IMR-90 (cell line): ENCODE data around the gene ATP23. TPM values are rescaled to one million over a fixed set of nuclear protein-coding genes. Genes with fewer than 3 reads are reported as not detected.

Experiments
- ATAC-seq: fragments of 200-7000 bp; cut with Tn5 transposase; 2 replicates; pipeline ENCODE4 v1.9.1; 2020; ENCODE audit warnings: low read depth, mild to moderate bottlenecking, moderate library complexity
- BruUV-seq: library from RNA; stranded (reverse); fragments of 400-500 nt; replicated peaks from 2 replicates; lab custom pipeline; 2021; lab: Mats Ljungman, UMichigan
- CTCF ChIA-PET: fragments of 300-600 bp; formaldehyde crosslinking; extraction: SDS; loops from one replicate; lab custom pipeline; 2021; ENCODE audit warnings: antibody characterized with exemption; lab: Yijun Ruan, JAX
- POLR2A ChIA-PET: fragments of 300-600 bp; sonication (Branson Sonifier 250); formaldehyde crosslinking; loops from one replicate; lab custom pipeline; 2022; ENCODE audit warnings: antibody characterized with exemption; ENCODE audit not compliant: unreplicated experiment; lab: Charles Lee
- DNase-seq: peaks from one replicate; pipeline ENCODE4 v3.0.0; 2013
- H2AFZ ChIP-seq: replicated peaks from 2 replicates; pipeline ENCODE3; 2013; ENCODE audit warnings: low read length, mild to moderate bottlenecking; ENCODE audit not compliant: poor library complexity
- H2AK5ac ChIP-seq: 2 replicates; pipeline ENCODE4 v1.6.1; 2013; ENCODE audit warnings: low read depth, low read length, inconsistent platforms
- H2AK9ac ChIP-seq: replicated peaks from 2 replicates; pipeline ENCODE3; 2013; ENCODE audit warnings: mild to moderate bottlenecking, low read depth, low read length, moderate library complexity; ENCODE audit not compliant: poor library complexity
- H2BK120ac ChIP-seq: 2 replicates; pipeline ENCODE4 v1.6.1; 2013; ENCODE audit warnings: low read depth, low read length, inconsistent platforms
- H2BK15ac ChIP-seq: 3 replicates; pipeline ENCODE4 v1.6.1; 2013; ENCODE audit warnings: low read depth, low read length, inconsistent platforms
- H2BK20ac ChIP-seq: 2 replicates; pipeline ENCODE4 v1.6.1; 2013; ENCODE audit warnings: low read depth, mild to moderate bottlenecking, inconsistent platforms, low read length, moderate library complexity
- H2BK5ac ChIP-seq: 2 replicates; pipeline ENCODE4 v1.6.1; 2013; ENCODE audit warnings: mild to moderate bottlenecking, low read depth, low read length, inconsistent platforms; ENCODE audit not compliant: poor library complexity, severe bottlenecking
- H3K14ac ChIP-seq: replicated peaks from 2 replicates; pipeline ENCODE4 v1.6.1; 2013; ENCODE audit warnings: low read depth, low read length, inconsistent platforms
- H3K18ac ChIP-seq: 2 replicates; pipeline ENCODE4 v1.6.1; 2013; ENCODE audit warnings: low read depth, low read length, control low read depth
- H3K23ac ChIP-seq: 2 replicates; pipeline ENCODE4 v1.6.1; 2013; ENCODE audit warnings: low read depth, low read length, inconsistent platforms
- H3K27ac ChIP-seq: 2 replicates; pipeline ENCODE4 v1.5.1; 2013; ENCODE audit warnings: mild to moderate bottlenecking, control low read depth, low read length; ENCODE audit not compliant: insufficient read depth
- H3K27me3 ChIP-seq: 2 replicates; pipeline ENCODE4 v1.6.1; 2013; ENCODE audit warnings: low read length; ENCODE audit not compliant: control insufficient read depth, insufficient read depth
- H3K36me3 ChIP-seq: 2 replicates; pipeline ENCODE4 v1.6.1; 2013; ENCODE audit warnings: low read length, mixed read lengths; ENCODE audit not compliant: control insufficient read depth, insufficient read depth
- H3K4ac ChIP-seq: 2 replicates; pipeline ENCODE4 v1.6.1; 2013; ENCODE audit warnings: low read depth, low read length, inconsistent platforms
- H3K4me1 ChIP-seq: 2 replicates; pipeline ENCODE4 v1.6.1; 2013; ENCODE audit warnings: low read length, mixed read lengths; ENCODE audit not compliant: control insufficient read depth, insufficient read depth
- H3K4me2 ChIP-seq: 2 replicates; pipeline ENCODE4 v1.6.1; 2013; ENCODE audit warnings: low read depth, mild to moderate bottlenecking, control low read depth, low read length, moderate library complexity
- H3K4me3 ChIP-seq: 2 replicates; pipeline ENCODE4 v1.5.1; 2013; ENCODE audit warnings: low read depth, mild to moderate bottlenecking, control low read depth, low read length, moderate library complexity; ENCODE audit not compliant: insufficient read depth
- H3K56ac ChIP-seq: 2 replicates; pipeline ENCODE4 v1.6.1; 2013; ENCODE audit warnings: low read length, inconsistent platforms; ENCODE audit not compliant: insufficient read depth; ENCODE audit errors: extremely low read depth
- H3K79me1 ChIP-seq, 2 experiments: 2 replicates each; pipeline ENCODE4 v1.6.1; 2013; ENCODE audit warnings: low read length in 2 of 2, inconsistent platforms in 1 of 2, low read depth in 1 of 2
- H3K9ac ChIP-seq: 2 replicates; pipeline ENCODE4 v1.6.1; 2013; ENCODE audit warnings: low read depth, low read length, control low read depth
- H3K9me1 ChIP-seq: 2 replicates; pipeline ENCODE4 v1.6.1; 2013; ENCODE audit warnings: low read length, inconsistent platforms; ENCODE audit not compliant: insufficient read depth
- H3K9me3 ChIP-seq: 2 replicates; pipeline ENCODE4 v1.6.1; 2013; ENCODE audit warnings: low read length; ENCODE audit not compliant: control insufficient read depth, insufficient read depth
- H4K20me1 ChIP-seq: 2 replicates; pipeline ENCODE4 v1.6.1; 2013; ENCODE audit warnings: low read length, inconsistent platforms; ENCODE audit not compliant: insufficient read depth
- H4K5ac ChIP-seq: 2 replicates; pipeline ENCODE4 v1.6.1; 2013; ENCODE audit warnings: mild to moderate bottlenecking, low read depth, low read length, control low read depth
- H4K8ac ChIP-seq, 2 experiments: 2 replicates each; pipeline ENCODE4 v1.6.1; 2013; ENCODE audit warnings: low read depth in 2 of 2, low read length in 2 of 2, control low read depth in 1 of 2, inconsistent platforms in 1 of 2
- H4K91ac ChIP-seq: 2 replicates; pipeline ENCODE4 v1.6.1; 2013; ENCODE audit warnings: low read depth, low read length, inconsistent platforms; ENCODE audit not compliant: insufficient read depth
- NFE2L2 ChIP-seq: fragments of 150-350 bp; IDR thresholded peaks from 2 replicates; pipeline ENCODE4 v1.6.1; 2016; ENCODE audit warnings: low read depth, mild to moderate bottlenecking, low read length
- POLR2A ChIP-seq: IDR thresholded peaks from 2 replicates; pipeline ENCODE4 v1.6.1; 2012; ENCODE audit warnings: mild to moderate bottlenecking, low read depth, low read length
- RCOR1 ChIP-seq: IDR thresholded peaks from 2 replicates; pipeline ENCODE4 v1.6.1; 2012; ENCODE audit warnings: mild to moderate bottlenecking, low read length, improper control_type of control experiment; ENCODE audit not compliant: insufficient replicate concordance
- WGBS, 2 experiments: methylation state at CpG; one replicate each; pipeline versions ENCODE4 v1.1.5 to v1.1.7; 2013; ENCODE audit warnings: missing lambda C conversion rate in 2 of 2; ENCODE audit not compliant: insufficient read length in 1 of 2; ENCODE audit errors: extremely low coverage in 2 of 2; 5-methylcytosine and 5-hydroxymethylcytosine counted together
- dilution Hi-C: fragments of 300-500 bp; cut with HindIII; formaldehyde crosslinking; loops from one replicate; pipeline ENCODE4 v1.14.3; 2018; ENCODE audit warnings: low sequenced_read_pairs; ENCODE audit not compliant: unreplicated experiment
- in situ Hi-C: fragments of 300-500 bp; cut with MboI; formaldehyde crosslinking; loops from 3 replicates; pipeline ENCODE4 v1.14.3; 2019; ENCODE audit warnings: low sequenced_read_pairs, inconsistent platforms, mixed read lengths
- intact Hi-C: fragments of 100-400 bp; cut with micrococcal nuclease; formaldehyde crosslinking; loops from 2 replicates; pipeline ENCODE4 v1.10.0; 2022
- polyA plus RNA-seq, 3 experiments: library from polyadenylated mRNA; depleted of rRNA; stranded (reverse); fragments of >200 nt; gene quantifications; 2 replicates each; pipeline ENCODE4 v1.2.3, GENCODE V29; 2012; ENCODE audit warnings: low replicate concordance in 1 of 3
- total RNA-seq: library from RNA; depleted of rRNA; stranded (reverse); fragments of >200 nt; gene quantifications from 2 replicates; pipeline ENCODE4 v1.2.3, GENCODE V29; 2012
- TF ChIP-seq, protein P1 (sequence below): fragments of 150-350 bp; IDR thresholded peaks from 2 replicates; pipeline ENCODE4 v1.6.1; 2016; ENCODE audit warnings: low read depth, mild to moderate bottlenecking, low read length, moderate library complexity, borderline replicate concordance

Gene ATP23
- total and polyA plus RNA-seq, 2 of the 4 experiments (the other 2 are of a cell fraction) = 6.4 to 7.2 TPM

DNA sequence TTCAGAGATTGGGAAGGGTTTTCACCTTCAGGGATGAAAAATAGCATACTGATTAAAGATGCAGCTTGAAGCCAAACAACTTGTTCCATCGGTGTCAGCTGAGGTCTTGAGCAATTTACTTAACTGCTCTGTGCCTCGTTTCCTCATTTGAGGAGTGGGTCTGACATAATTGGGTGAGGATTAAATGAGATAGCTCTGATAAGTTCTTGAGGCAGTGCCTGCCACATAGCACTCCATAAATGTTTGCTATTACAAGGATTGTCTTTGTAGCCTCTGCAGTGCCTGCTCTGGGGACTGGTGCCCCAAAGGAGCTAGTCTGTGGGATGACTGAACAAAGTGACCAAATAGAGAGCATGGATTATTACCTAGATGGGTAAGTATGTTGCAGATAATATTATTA, 50.6 kb downstream of the ATP23 start:
- CTCF ChIA-PET = interaction anchor here (0.5 to 1.1 kb wide), 2 partner anchors 14 to 173 kb away, joined by 3 to 4 read pairs; no protein-coding TSS in a partner anchor
- BruUV-seq = no TSS peak
- Histone ChIP-seq H3K36me3 (no peaks in the 10 kb centered on the region), H4K20me1 (no peaks in the 10 kb centered on the region), H3K56ac (no peak overlapping the region), H4K8ac (no peak overlapping the region), H2BK5ac (no peak overlapping the region), H3K23ac (0 out of 2 replicates have a peak overlapping the region, but pooled peaks have one; percentile 29), H3K4me3 (no peak overlapping the region), H3K27ac (no peak overlapping the region), H2BK20ac (no peak overlapping the region), H4K5ac (no peak overlapping the region), H3K9me1 (no peaks in the 10 kb centered on the region), H3K14ac (no peak overlapping the region), H2AK9ac (no peak overlapping the region), H3K4me1 (no peaks in the 10 kb centered on the region), H3K4ac (no peak overlapping the region), H3K9me3 (peaks cover 2% of the 10 kb centered on the region), H3K9ac (no peak overlapping the region), H3K4me2 (no peak overlapping the region), H2AK5ac (no peak overlapping the region), H3K18ac (no peak overlapping the region), H3K27me3 (no peaks in the 10 kb centered on the region; the same call in 1 of the 2 replicates), H2AFZ (no peak overlapping the region), H2BK15ac (no peak overlapping the region), H2BK120ac (no peak overlapping the region), H3K79me1 (no peaks in the 10 kb centered on the region), H4K91ac (no peak overlapping the region)
- WGBS, 2 experiments = no CpG with 5 or more reads among the region's 2 CpGs
- no peak for TF ChIP-seq NFE2L2
- TF ChIP-seq POLR2A = no peak
- TF ChIP-seq, protein P1, sequence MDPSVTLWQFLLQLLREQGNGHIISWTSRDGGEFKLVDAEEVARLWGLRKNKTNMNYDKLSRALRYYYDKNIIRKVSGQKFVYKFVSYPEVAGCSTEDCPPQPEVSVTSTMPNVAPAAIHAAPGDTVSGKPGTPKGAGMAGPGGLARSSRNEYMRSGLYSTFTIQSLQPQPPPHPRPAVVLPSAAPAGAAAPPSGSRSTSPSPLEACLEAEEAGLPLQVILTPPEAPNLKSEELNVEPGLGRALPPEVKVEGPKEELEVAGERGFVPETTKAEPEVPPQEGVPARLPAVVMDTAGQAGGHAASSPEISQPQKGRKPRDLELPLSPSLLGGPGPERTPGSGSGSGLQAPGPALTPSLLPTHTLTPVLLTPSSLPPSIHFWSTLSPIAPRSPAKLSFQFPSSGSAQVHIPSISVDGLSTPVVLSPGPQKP = no peak
- no peak for TF ChIP-seq RCOR1
- intact Hi-C loops = loop anchor here (2.0 to 10.0 kb wide), 4 partner anchors 323 to 1813 kb away; no protein-coding TSS in a partner anchor
- in situ Hi-C loops = loop anchor here (25.0 kb wide), 1 partner anchor 895 kb away; no protein-coding TSS in a partner anchor
- DNase-seq (no peak), ATAC-seq (no peak)
- POLR2A ChIA-PET = interaction anchor here (0.6 kb wide), 1 partner anchor 61 kb away, joined by 4 read pairs; no protein-coding TSS in a partner anchor
- dilution Hi-C loops = no loop called here
